Liver (tissue), 9 donors: Measurements from ENCODE around the gene SNU13. TPM values are rescaled to one million over a fixed set of nuclear protein-coding genes. Genes with fewer than 3 reads are reported as not detected.
"Not testable (repeated sequence)": the region's sequence is repeated elsewhere in the genome, so short reads cannot be mapped to it uniquely, and the experiment has no call there.

Experiments used
- DNase-seq: peaks from one replicate; pipeline ENCODE4 v3.0.0-alpha.2; 2017; ENCODE audit warnings: low spot score
- H3K27ac ChIP-seq, 2 donors: one replicate each; pipeline ENCODE4 v1.7.0; 2013; ENCODE audit warnings: inconsistent platforms in 2 of 2, low read length in 2 of 2, control low read depth in 1 of 2, low read depth in 1 of 2, mild to moderate bottlenecking in 1 of 2
- H3K27me3 ChIP-seq, 4 donors: one replicate each; pipeline versions ENCODE4 v1.6.1 to v1.7.0; 2013; ENCODE audit warnings: low read length in 3 of 4, inconsistent platforms in 1 of 4, mild to moderate bottlenecking in 1 of 4, moderate library complexity in 1 of 4; ENCODE audit not compliant: control insufficient read depth in 4 of 4, insufficient read depth in 4 of 4
- H3K36me3 ChIP-seq, 4 donors: one replicate each; pipeline versions ENCODE4 v1.6.1 to v1.7.0; 2013; ENCODE audit warnings: low read length in 3 of 4, mild to moderate bottlenecking in 3 of 4, low read depth in 1 of 4, moderate library complexity in 1 of 4; ENCODE audit not compliant: control insufficient read depth in 4 of 4, insufficient read depth in 3 of 4
- H3K4me1 ChIP-seq, 4 donors: one replicate each; pipeline versions ENCODE4 v1.6.1 to v1.7.0; 2013; ENCODE audit warnings: low read length in 3 of 4, mild to moderate bottlenecking in 3 of 4, moderate library complexity in 1 of 4; ENCODE audit not compliant: control insufficient read depth in 4 of 4, insufficient read depth in 4 of 4
- H3K4me3 ChIP-seq, 3 donors: one replicate each; pipeline versions ENCODE4 v1.6.1 to v1.7.0; 2013; ENCODE audit warnings: low read length in 3 of 3, control low read depth in 1 of 3, low read depth in 1 of 3, mild to moderate bottlenecking in 1 of 3
- H3K9ac ChIP-seq, 2 donors: one replicate each; pipeline ENCODE4 v1.7.0; 2013; ENCODE audit warnings: low read length in 2 of 2, mild to moderate bottlenecking in 2 of 2, moderate library complexity in 2 of 2, control low read depth in 1 of 2, low read depth in 1 of 2
- H3K9me3 ChIP-seq, 4 donors: one replicate each; pipeline versions ENCODE4 v1.6.1 to v1.7.0; 2013; ENCODE audit warnings: low read length in 3 of 4; ENCODE audit not compliant: control insufficient read depth in 4 of 4
- ATF3 ChIP-seq: IDR thresholded peaks from 2 replicates; pipeline ENCODE4 v1.6.1; 2016; ENCODE audit warnings: antibody characterized with exemption
- EGR1 ChIP-seq, 2 donors: IDR thresholded peaks; 2 replicates each; pipeline ENCODE4 v1.6.1; 2016 to 2018; ENCODE audit warnings: antibody characterized with exemption in 2 of 2, low read depth in 2 of 2
- FOXA2 ChIP-seq: IDR thresholded peaks from 2 replicates; pipeline ENCODE4 v1.6.1; 2016; ENCODE audit warnings: antibody characterized with exemption
- GABPA ChIP-seq, 2 donors: IDR thresholded peaks in 1 of 2; conservative IDR thresholded peaks in 1 of 2; 2 replicates each; pipeline ENCODE4 v1.6.1; 2016; ENCODE audit warnings: antibody characterized with exemption in 2 of 2, mild to moderate bottlenecking in 1 of 2, moderate library complexity in 1 of 2
- HNF4A ChIP-seq, 2 donors: conservative IDR thresholded peaks; 2 replicates each; pipeline ENCODE4 v1.6.1; 2016; ENCODE audit warnings: antibody characterized with exemption in 2 of 2, mild to moderate bottlenecking in 2 of 2
- HNF4G ChIP-seq: IDR thresholded peaks from 2 replicates; pipeline ENCODE4 v1.6.1; 2016; ENCODE audit warnings: antibody characterized with exemption
- NR2F2 ChIP-seq: IDR thresholded peaks from 2 replicates; pipeline ENCODE4 v1.6.1; 2016; ENCODE audit warnings: antibody characterized with exemption
- SP1 ChIP-seq: IDR thresholded peaks from 2 replicates; pipeline ENCODE4 v1.6.1; 2018; ENCODE audit warnings: antibody characterized with exemption, mild to moderate bottlenecking
- TAF1 ChIP-seq: conservative IDR thresholded peaks from 2 replicates; pipeline ENCODE4 v1.6.1; 2016; ENCODE audit warnings: antibody characterized with exemption, mild to moderate bottlenecking
- YY1 ChIP-seq: IDR thresholded peaks from 2 replicates; pipeline ENCODE4 v1.6.1; 2016; ENCODE audit warnings: antibody characterized with exemption, mild to moderate bottlenecking
- WGBS: extraction: QIAGEN DNeasy Blood & Tissue Kit; methylation state at CpG from one replicate; pipeline ENCODE4 v1.1.7; 2013; 5-methylcytosine and 5-hydroxymethylcytosine counted together
- polyA plus RNA-seq, 2 donors: library from polyadenylated mRNA; stranded (reverse) in 1 of 2; unstranded in 1 of 2; fragments of 200-250 nt in 1 of 2; fragments of >200 nt in 1 of 2; fragmentation: Nextera tagmentation in 1 of 2; extraction: Ambion mirVana in 1 of 2; gene quantifications; one replicate each; pipeline versions ENCODE4 v1.2.1 to v1.2.3, GENCODE V29; 2013 to 2015
- total RNA-seq, 2 donors: library from RNA; depleted of rRNA; stranded (reverse); fragments of >200 nt; gene quantifications; one replicate each; pipeline ENCODE4 v1.2.3, GENCODE V29; 2014
- TF ChIP-seq, protein P1 (sequence below): IDR thresholded peaks from 2 replicates; pipeline ENCODE4 v1.6.1; 2016; ENCODE audit warnings: antibody characterized with exemption
- TF ChIP-seq, protein P2 (sequence below): IDR thresholded peaks from 2 replicates; pipeline ENCODE4 v1.6.1; 2016; ENCODE audit warnings: antibody characterized with exemption
- TF ChIP-seq, protein P3 (sequence below): fragments of 150-350 bp; IDR thresholded peaks from 2 replicates; pipeline ENCODE4 v1.5.1; 2017; ENCODE audit warnings: improper control_type of control experiment, low read depth, low read length; ENCODE audit not compliant: missing input control
- donor health status: healthy.
- donor health status: healthy.
- donor health status: healthy.
- donor health status: healthy.
- donor health status: healthy.

The SNU13 gene
- total and polyA plus RNA-seq, 4 donors: 22.3 to 104 (median 43.9) TPM

DNA sequence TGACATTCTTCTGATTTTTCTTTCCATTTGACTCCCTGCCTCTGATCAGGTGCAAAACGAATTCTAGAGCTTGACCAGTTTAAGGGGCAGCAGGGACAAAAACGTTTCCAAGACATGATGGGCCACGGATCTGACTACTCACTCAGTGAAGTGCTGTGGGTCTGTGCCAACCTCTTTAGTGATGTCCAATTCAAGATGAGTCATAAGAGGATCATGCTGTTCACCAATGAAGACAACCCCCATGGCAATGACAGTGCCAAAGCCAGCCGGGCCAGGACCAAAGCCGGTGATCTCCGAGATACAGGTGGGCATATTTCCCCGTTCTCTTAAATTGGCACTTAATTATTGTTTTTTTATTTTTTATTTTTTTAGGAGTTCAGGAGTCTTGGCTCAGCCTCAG, 52.2 kb downstream of the SNU13 start:
- no peaks in the 10 kb centered on the region for H3K27me3 ChIP-seq
- H3K9ac ChIP-seq: no peak overlapping the region
- H3K9me3 ChIP-seq: no peaks in the 10 kb centered on the region
- peaks cover 0 to 4% (median 0%) of the 10 kb centered on the region in 4 donors for H3K4me1 ChIP-seq
- H3K36me3 ChIP-seq: peaks cover 10 to 60% (median 48%) of the 10 kb centered on the region in 4 donors
- no peak for DNase-seq
- TF ChIP-seq GABPA (IDR thresholded peaks at IDR 0.05 in 1 of 2, conservative IDR thresholded peaks at IDR 0.05 in 1 of 2) (no peak), NR2F2 (no peak), HNF4A (conservative IDR thresholded peaks at IDR 0.05) (no peak), YY1 (no peak), FOXA2 (no peak), HNF4G (no peak), ATF3 (no peak), TAF1 (no peak), SP1 (no peak), EGR1 (IDR thresholded peaks at IDR 0.05; ENCODE audit: low read depth in 2 of 2) (no peak)
- TF ChIP-seq, protein P1, sequence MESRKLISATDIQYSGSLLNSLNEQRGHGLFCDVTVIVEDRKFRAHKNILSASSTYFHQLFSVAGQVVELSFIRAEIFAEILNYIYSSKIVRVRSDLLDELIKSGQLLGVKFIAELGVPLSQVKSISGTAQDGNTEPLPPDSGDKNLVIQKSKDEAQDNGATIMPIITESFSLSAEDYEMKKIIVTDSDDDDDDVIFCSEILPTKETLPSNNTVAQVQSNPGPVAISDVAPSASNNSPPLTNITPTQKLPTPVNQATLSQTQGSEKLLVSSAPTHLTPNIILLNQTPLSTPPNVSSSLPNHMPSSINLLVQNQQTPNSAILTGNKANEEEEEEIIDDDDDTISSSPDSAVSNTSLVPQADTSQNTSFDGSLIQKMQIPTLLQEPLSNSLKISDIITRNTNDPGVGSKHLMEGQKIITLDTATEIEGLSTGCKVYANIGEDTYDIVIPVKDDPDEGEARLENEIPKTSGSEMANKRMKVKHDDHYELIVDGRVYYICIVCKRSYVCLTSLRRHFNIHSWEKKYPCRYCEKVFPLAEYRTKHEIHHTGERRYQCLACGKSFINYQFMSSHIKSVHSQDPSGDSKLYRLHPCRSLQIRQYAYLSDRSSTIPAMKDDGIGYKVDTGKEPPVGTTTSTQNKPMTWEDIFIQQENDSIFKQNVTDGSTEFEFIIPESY: no peak
- TF ChIP-seq, protein P2, sequence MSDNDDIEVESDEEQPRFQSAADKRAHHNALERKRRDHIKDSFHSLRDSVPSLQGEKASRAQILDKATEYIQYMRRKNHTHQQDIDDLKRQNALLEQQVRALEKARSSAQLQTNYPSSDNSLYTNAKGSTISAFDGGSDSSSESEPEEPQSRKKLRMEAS: no peak
- TF ChIP-seq, protein P3, sequence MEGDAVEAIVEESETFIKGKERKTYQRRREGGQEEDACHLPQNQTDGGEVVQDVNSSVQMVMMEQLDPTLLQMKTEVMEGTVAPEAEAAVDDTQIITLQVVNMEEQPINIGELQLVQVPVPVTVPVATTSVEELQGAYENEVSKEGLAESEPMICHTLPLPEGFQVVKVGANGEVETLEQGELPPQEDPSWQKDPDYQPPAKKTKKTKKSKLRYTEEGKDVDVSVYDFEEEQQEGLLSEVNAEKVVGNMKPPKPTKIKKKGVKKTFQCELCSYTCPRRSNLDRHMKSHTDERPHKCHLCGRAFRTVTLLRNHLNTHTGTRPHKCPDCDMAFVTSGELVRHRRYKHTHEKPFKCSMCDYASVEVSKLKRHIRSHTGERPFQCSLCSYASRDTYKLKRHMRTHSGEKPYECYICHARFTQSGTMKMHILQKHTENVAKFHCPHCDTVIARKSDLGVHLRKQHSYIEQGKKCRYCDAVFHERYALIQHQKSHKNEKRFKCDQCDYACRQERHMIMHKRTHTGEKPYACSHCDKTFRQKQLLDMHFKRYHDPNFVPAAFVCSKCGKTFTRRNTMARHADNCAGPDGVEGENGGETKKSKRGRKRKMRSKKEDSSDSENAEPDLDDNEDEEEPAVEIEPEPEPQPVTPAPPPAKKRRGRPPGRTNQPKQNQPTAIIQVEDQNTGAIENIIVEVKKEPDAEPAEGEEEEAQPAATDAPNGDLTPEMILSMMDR: no peak
- no peak overlapping the region for H3K4me3 ChIP-seq
- H3K27ac ChIP-seq: no peak overlapping the region
- WGBS: 87% methylated on average over 7 of the region's 7 CpGs

DNA sequence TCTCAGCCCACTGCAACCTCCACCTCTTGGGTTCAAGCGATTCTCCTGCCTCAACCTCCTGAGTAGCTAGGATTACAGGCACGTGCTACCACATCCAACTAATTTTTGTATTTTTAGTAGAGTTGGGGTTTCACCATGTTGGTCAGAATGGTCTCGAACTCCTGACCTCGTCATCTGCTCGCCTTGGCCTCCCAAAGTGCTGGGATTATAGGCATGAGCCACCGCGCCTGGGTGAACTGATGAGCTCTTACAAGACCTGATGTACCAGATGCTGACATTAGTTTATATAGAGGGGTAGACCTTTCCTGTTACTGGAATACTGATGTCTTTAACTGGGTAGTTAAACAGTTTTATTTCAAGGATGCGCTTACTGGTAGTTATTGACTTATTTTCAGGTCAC, 54.1 kb downstream of the SNU13 start:
- 96% methylated on average over 8 of the region's 8 CpGs for WGBS
- not testable (repeated sequence) for H3K9ac ChIP-seq, H3K4me1 ChIP-seq, H3K27ac ChIP-seq, H3K27me3 ChIP-seq, DNase-seq, H3K4me3 ChIP-seq, H3K9me3 ChIP-seq
- peaks cover 10 to 52% (median 42%) of the 10 kb centered on the region in 4 donors for H3K36me3 ChIP-seq

- H3K4me1 ChIP-seq, H3K27me3 ChIP-seq, H3K4me3 ChIP-seq, H3K9me3 ChIP-seq, H3K27ac ChIP-seq, DNase-seq, H3K9ac ChIP-seq: not testable (repeated sequence)
- 95% methylated on average over 12 of the region's 23 CpGs for WGBS
- H3K36me3 ChIP-seq: peaks cover 21 to 53% (median 41%) of the 10 kb centered on the region in 4 donors
These were observed 57.1 kb downstream of the SNU13 start for GRCh38 chr22:41631615-41632014.

DNA sequence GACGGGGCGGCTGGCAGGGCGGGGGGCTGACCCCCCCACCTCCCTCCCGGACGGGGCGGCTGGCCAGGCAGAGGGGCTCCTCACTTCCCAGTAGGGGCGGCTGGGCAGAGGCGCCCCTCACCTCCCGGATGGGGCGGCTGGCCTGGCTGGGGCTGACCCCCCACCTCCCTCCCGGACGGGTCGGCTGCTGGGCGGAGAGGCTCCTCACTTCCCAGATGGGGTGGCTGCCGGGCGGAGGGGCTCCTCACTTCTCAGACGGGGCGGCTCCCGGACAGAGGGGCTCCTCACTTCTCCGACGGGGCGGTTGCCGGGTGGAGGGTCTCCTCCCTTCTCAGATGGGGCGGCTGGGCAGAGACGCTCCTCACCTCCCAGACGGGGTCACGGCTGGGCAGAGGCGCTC, 57.6 kb downstream of the SNU13 start:
- 96% methylated on average over 24 of the region's 28 CpGs for WGBS
- peaks cover 22 to 48% (median 39%) of the 10 kb centered on the region in 4 donors for H3K36me3 ChIP-seq
- not testable (repeated sequence) for DNase-seq, H3K4me1 ChIP-seq, H3K9me3 ChIP-seq, H3K4me3 ChIP-seq, H3K27ac ChIP-seq, H3K9ac ChIP-seq, H3K27me3 ChIP-seq
